GM19099 (cell line): ENCODE data around the gene CALML3.

Experiments
- POLR2A ChIP-seq: IDR thresholded peaks from 3 replicates; pipeline ENCODE4 v1.6.1; 2011; ENCODE audit warnings: low read depth; ENCODE audit not compliant: insufficient read length; ENCODE audit errors: extremely low read depth

The CALML3 gene

GRCh38 chr10:5534880-5535856 lies 10.4 kb downstream of the CALML3 start:
- TF ChIP-seq POLR2A = no peak

- no peak for TF ChIP-seq POLR2A
These were observed 11.8 kb downstream of the CALML3 start for GRCh38 chr10:5536486-5537081.

DNA sequence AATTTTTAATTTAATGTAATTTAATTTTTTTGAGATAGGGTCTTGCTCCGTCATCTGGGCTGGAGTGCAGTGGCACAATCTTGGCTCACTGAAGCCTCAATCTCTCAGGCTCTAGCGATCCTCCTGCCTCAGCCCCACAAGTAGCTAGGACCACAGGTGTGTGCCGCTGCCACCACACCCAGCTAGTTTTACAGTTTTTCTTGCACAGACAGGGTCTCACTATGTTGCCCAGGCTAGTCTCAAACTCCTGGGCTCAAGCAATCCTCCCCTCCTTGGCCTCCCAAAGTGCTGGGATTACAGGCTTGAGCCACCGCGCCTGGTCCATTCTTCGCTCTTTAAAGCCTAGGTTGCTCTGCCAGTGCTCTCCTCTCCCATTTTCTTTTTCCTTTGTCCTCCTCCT lies 12.9 kb downstream of the CALML3 start:
- TF ChIP-seq POLR2A = no peak

DNA sequence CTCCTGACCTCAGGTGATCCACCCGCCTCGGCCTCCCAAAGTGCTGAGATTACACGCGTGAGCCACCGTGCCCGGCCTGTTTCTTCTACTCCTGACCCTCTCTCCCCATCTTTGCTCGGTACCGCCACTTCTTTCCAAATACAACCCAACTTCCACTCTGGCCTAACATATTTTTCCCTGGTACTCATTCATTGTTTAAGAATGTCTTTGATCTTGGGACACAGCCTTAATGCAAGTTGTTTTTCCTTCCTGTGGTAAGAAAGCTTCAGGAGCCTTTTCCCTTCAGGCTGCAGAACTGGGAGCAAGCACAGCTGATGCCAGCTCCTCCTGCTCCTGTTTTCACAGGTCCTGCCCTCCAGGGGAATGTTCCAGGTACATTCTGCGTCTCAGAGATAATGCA lies 13.7 kb downstream of the CALML3 start:
- TF ChIP-seq POLR2A = no peak

DNA sequence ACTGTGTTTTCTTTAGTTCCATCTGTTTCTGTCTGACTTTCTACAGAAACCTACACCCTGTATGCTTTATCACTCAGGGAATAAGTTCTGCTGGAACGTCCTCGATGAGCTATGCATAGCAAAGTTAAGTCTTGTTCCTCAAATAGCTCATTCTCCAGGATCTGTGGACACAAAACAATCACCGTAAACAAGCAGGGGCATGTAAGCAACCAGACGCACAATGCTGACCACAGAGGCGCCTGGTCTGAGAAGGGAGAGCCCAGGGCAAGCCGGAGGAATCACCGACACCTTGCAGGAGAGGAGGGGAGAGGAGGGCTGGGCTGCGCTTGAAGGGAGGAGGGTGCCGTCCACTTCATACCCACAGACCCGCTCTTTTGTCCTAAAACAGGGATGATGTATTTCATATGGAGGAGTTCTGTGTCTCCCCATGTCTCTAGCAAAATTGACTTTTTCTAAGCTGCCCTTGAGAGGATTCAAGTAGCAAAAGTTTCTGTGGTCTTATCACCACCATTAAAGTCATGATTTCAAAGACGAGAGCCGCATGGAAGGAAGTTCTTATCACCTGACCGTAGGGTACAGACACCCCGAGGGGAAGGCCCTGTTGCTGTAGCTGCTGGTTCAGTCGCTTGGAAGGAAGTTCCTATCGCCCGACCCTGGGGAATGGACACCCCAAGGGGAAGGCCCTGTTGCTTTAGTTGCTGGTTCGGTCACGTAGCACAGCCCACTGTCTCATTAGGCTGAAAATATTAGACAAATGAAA lies 14.3 kb downstream of the CALML3 start:
- no peak for TF ChIP-seq POLR2A

GRCh38 chr10:5540080-5540479 lies 15.3 kb downstream of the CALML3 start:
- no peak for TF ChIP-seq POLR2A

DNA sequence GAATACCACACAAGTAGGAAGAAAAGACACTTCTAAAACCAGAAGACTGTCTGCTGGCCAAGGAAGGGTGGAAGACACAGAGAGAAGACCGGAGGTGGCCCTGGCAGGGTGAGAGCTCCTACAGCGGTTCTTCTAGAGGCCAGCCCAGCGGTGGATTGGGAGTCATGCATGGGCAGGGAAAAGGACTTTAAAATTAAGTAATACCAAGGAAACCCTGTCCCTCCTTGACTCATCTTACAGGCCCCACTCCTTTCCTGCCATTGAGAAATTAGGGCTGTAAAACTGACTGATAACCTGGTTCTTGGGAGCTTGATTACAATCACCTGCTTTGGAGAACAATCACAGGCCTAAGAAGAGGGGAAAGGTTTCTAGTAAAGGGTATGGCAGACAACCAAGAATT lies 16.1 kb downstream of the CALML3 start:
- TF ChIP-seq POLR2A = no peak

DNA sequence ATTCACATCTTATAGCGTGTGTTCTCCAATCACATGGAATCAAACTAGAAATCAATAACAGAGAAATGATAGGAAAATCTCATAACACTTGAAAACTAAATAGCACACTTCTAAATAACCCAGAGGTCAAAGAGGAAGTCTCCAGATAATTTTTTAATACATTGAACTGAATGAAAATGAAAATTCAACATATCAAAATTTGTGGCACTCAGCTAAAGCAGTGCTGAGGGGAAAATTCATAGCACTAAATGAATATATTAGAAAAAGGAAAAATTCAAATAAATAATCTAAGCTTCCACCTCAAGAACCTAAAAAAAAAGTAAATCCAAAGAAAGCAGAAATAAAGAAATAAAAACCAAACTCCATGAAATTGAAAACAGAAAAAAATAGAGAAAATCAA lies 17.3 kb downstream of the CALML3 start:
- TF ChIP-seq POLR2A = no peak

DNA sequence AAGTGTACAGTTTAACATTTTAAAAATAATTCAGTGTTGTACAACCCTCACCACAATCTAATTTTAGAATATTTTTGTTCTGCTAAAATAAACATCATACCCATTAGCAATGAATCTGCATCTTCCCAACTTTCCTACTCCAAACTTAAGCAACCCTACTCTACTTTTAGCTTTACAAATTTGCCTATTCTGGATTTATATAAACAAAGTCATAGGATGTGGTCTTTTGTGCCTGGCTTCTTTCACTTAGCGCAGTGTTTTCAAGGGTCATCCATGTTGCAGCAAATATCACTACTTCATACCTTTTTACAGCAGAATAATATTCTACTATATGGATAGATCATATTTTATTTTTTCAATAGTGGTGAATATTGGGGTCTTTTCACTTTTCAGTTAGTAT lies 18.9 kb downstream of the CALML3 start:
- no peak for TF ChIP-seq POLR2A

DNA sequence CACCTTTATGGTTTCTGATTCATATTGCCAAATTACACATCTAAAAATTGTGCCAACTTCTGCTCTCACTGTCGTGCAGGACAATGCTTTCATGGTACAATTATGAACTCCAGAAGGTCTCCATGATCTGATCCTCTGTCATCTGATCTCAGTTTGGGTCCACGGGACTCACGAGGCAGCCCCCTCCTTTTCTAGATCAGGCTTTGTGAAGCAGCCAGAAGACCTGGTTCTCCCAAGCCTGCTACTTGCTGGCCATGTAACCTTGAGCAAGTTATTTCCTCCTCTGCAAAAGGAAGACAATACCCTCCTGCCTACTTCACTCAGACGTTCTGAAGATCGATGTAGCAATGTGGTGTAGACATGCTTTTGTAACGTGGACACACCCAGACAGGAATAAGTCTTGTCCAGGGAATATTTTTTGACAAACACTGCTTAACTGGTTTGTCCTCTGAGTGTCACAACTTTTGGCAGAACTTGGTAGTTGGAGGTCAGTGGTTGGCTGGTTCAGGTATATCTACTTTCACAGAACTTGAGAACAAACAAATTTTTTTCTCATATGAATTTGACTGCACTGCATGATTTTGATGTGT lies 19.6 kb downstream of the CALML3 start:
- no peak for TF ChIP-seq POLR2A

- TF ChIP-seq POLR2A = no peak
These were observed 20.2 kb downstream of the CALML3 start for GRCh38 chr10:5545011-5545410.

- no peak for TF ChIP-seq POLR2A
These were observed 20.6 kb downstream of the CALML3 start for GRCh38 chr10:5545426-5545777.

- no peak for TF ChIP-seq POLR2A
These were observed 21.3 kb downstream of the CALML3 start for GRCh38 chr10:5545778-5546710.
